ENCODE results near the gene CCDC85C. TPM values are rescaled to one million over a fixed set of nuclear protein-coding genes. Genes with fewer than 3 reads are reported as not detected.

The CCDC85C gene
- polyA plus RNA-seq, 1 experiment, result 7.2 TPM

DNA sequence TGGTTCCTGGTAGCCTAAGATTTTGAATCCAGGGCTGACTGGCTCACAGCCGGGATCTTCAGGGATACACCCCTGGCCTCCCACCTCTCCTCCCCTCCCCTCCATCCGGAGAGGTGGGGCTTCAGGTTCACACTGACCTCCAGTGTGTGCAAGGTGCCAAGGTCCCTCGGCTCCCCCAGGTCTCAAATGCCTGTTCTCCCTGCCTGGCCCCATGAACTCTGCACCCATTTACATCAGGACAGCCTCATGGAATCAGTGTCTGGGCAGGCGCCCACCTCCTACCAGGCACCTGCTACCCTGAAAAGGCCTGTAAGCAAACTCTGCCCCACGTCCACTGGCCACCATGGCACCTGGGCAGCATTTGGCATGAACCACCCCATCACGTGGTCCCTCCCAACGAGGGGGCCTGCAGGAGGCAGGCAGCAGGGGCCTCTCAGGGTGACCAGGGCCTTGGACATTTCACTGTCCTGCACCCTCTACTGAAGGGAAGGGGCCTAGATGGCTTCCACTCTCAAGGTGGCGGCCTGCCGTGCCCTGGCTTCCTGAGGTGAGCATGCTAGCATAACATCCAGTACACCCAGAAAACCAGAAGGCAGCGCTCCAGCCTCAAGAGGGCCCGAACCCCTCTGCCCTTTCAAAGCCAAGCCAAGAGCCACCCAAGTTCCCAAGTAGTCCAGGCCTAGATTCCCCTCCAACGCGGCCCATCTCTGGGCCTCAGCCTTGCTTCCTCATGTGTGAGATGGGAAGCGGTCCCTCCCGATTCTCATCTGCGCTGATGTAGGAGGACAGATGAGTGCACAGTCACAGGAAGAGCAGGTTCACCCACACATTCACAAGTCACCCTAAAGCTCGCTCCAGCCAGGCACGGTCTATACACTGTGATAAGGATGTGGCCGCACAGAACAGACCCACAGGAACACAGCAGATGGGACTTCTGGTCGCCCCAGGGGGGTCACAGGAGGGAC lies 37.3 kb downstream of the CCDC85C start:
- H3K9me3 ChIP-seq (ENCODE audit: control insufficient read depth, insufficient read depth, low read length), result no peaks in the 10 kb centered on the region
- ChIA-PET POLR2A (no interaction called here), CTCF (interaction anchor here (0.7 to 1.6 kb wide), 2 partner anchors 42 to 62 kb away, joined by 3 to 5 read pairs; no protein-coding TSS in a partner anchor)
- H3K27ac ChIP-seq (ENCODE audit: low read depth, low read length), result no peak overlapping the region
- no peak for DNase-seq (ENCODE audit: low read depth, low spot score)
- no peaks in the 10 kb centered on the region for H3K27me3 ChIP-seq (ENCODE audit: control insufficient read depth, insufficient read depth, low read length)
- H3K4me3 ChIP-seq (ENCODE audit: low read depth, low read length), result no peak overlapping the region
- TF ChIP-seq, protein P1, sequence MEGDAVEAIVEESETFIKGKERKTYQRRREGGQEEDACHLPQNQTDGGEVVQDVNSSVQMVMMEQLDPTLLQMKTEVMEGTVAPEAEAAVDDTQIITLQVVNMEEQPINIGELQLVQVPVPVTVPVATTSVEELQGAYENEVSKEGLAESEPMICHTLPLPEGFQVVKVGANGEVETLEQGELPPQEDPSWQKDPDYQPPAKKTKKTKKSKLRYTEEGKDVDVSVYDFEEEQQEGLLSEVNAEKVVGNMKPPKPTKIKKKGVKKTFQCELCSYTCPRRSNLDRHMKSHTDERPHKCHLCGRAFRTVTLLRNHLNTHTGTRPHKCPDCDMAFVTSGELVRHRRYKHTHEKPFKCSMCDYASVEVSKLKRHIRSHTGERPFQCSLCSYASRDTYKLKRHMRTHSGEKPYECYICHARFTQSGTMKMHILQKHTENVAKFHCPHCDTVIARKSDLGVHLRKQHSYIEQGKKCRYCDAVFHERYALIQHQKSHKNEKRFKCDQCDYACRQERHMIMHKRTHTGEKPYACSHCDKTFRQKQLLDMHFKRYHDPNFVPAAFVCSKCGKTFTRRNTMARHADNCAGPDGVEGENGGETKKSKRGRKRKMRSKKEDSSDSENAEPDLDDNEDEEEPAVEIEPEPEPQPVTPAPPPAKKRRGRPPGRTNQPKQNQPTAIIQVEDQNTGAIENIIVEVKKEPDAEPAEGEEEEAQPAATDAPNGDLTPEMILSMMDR (IDR thresholded peaks at IDR 0.05; ENCODE audit: low read depth, low read length), result no peak

DNA sequence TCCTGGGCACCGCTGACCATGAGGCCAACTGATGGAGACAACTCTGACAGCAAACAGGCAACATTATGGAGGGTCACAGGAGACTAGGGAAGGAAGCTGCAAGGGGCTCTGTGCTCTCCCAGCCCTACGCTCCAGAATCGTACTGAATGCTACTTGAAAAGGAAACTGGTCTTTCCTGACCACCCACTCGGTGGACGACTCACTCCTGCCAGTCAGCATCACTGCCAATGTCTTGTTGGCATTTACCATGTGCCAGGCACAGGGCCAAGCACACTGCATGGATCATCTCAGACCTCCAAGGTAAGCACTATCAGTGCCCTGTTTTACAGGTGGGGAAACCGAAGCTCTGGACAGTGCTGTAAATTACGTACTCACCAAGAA lies 38.0 kb downstream of the CCDC85C start:
- Histone ChIP-seq H3K27me3 (ENCODE audit: control insufficient read depth, insufficient read depth, low read length) (no peaks in the 10 kb centered on the region), H3K9me3 (ENCODE audit: control insufficient read depth, insufficient read depth, low read length) (no peaks in the 10 kb centered on the region), H3K27ac (ENCODE audit: low read depth, low read length) (no peak overlapping the region), H3K4me3 (ENCODE audit: low read depth, low read length) (no peak overlapping the region)
- ChIA-PET CTCF (interaction anchor here (0.7 to 1.6 kb wide), 2 partner anchors 43 to 62 kb away, joined by 3 to 5 read pairs; no protein-coding TSS in a partner anchor), POLR2A (no interaction called here)
- TF ChIP-seq, protein P1 (IDR thresholded peaks at IDR 0.05; ENCODE audit: low read depth, low read length), result no peak
- DNase-seq (ENCODE audit: low read depth, low spot score), result no peak

DNA sequence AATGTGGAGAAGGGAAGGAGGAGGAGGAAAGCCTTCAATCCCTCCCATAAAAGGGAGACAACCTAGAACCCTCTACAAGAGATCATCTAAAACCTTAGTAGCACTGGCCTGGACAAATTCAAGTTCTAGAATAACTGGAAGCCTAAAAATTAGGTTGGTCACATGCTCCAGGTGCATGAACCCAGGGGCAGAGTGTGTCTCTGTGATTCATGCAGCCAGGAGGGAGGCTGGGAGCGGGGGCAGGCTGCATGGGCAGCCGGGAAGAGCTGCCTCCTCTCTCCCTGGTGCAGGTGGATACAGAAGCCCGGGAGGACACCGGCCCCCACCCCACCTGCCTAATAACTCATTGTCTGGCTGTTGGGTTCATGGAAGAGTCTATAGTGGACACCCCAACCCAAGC lies 38.6 kb downstream of the CCDC85C start:
- TF ChIP-seq, protein P1 (IDR thresholded peaks at IDR 0.05; ENCODE audit: low read depth, low read length), result no peak

DNA sequence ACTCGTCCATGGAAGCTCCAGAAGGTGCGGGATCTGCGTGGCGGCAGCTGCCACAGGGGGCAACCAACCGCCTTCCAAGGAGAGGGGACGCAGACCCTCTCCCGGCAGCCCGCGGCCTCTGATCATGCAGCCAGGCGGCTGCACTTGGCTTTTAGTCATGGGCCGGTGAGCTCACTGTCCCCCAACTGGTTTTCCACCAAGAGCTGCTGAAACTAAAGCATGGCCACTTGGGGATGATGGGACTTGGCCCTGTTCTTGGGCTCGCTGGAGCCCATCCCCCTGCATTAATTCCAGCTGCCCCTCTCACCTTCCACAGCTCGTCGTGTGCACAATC lies 39.1 kb downstream of the CCDC85C start:
- TF ChIP-seq, protein P1 (IDR thresholded peaks at IDR 0.05; ENCODE audit: low read depth, low read length), result no peak
- no peak for DNase-seq (ENCODE audit: low read depth, low spot score)
- Histone ChIP-seq H3K27me3 (ENCODE audit: control insufficient read depth, insufficient read depth, low read length) (no peaks in the 10 kb centered on the region), H3K27ac (ENCODE audit: low read depth, low read length) (no peak overlapping the region), H3K9me3 (ENCODE audit: control insufficient read depth, insufficient read depth, low read length) (no peaks in the 10 kb centered on the region), H3K4me3 (ENCODE audit: low read depth, low read length) (no peak overlapping the region)
- ChIA-PET POLR2A (no interaction called here), CTCF (interaction anchor here (0.7 to 1.6 kb wide), 2 partner anchors 9 to 63 kb away, joined by 3 to 5 read pairs; no protein-coding TSS in a partner anchor)

More for the DNA sequence above, 38.6 kb downstream of the CCDC85C start:
- CTCF ChIA-PET, result interaction anchor here (0.7 to 1.6 kb wide), 2 partner anchors 9 to 63 kb away, joined by 3 to 5 read pairs; no protein-coding TSS in a partner anchor
- H3K9me3 ChIP-seq (ENCODE audit: control insufficient read depth, insufficient read depth, low read length), result no peaks in the 10 kb centered on the region
- H3K27me3 ChIP-seq (ENCODE audit: control insufficient read depth, insufficient read depth, low read length), result no peaks in the 10 kb centered on the region
- H3K27ac ChIP-seq (ENCODE audit: low read depth, low read length), result no peak overlapping the region
- no peak for DNase-seq (ENCODE audit: low read depth, low spot score)
- no peak overlapping the region for H3K4me3 ChIP-seq (ENCODE audit: low read depth, low read length)
- POLR2A ChIA-PET, result no interaction called here

All from AG04450 (cell line).